ENCODE results near the gene VEGFA.

DNA sequence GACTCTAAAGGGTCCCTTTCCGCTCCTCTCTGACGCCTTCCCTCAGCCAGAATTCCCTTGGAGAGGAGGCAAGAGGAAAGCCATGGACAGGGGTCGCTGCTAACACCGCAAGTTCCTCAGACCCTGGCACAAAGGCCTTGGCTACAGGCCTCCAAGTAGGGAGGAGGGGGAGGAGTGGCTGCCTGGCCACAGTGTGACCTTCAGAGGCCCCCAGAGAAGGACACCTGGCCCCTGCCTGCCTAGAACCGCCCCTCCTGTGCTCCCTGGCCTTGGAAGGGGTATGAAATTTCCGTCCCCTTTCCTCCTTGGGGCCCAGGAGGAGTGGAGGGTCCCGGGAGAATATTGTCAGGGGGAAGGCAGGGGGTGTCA, 2.7 kb downstream of the VEGFA start:
- TF ChIP-seq, protein P1, sequence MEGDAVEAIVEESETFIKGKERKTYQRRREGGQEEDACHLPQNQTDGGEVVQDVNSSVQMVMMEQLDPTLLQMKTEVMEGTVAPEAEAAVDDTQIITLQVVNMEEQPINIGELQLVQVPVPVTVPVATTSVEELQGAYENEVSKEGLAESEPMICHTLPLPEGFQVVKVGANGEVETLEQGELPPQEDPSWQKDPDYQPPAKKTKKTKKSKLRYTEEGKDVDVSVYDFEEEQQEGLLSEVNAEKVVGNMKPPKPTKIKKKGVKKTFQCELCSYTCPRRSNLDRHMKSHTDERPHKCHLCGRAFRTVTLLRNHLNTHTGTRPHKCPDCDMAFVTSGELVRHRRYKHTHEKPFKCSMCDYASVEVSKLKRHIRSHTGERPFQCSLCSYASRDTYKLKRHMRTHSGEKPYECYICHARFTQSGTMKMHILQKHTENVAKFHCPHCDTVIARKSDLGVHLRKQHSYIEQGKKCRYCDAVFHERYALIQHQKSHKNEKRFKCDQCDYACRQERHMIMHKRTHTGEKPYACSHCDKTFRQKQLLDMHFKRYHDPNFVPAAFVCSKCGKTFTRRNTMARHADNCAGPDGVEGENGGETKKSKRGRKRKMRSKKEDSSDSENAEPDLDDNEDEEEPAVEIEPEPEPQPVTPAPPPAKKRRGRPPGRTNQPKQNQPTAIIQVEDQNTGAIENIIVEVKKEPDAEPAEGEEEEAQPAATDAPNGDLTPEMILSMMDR (IDR thresholded peaks at IDR 0.05) = no peak
- TF ChIP-seq POLR2A (IDR thresholded peaks at IDR 0.05) = no peak
- TF ChIP-seq POLR2AphosphoS5 (IDR thresholded peaks at IDR 0.05) = no peak
- TF ChIP-seq EP300 (IDR thresholded peaks at IDR 0.05) = no peak
